Kidney glomerular epithelial cell (primary cell): ENCODE results near the gene CLDN14.
A peak's percentile ranks its signal among the peaks of the same experiment; 100 is the strongest.
"Not testable (repeated sequence)": the region's sequence is repeated elsewhere in the genome, so short reads cannot be mapped to it uniquely, and the experiment has no call there.

Source experiments
- DNase-seq: peaks from one replicate; lab custom pipeline; 2025; lab: John Stamatoyannopoulos, UW

CLDN14 gene

GRCh38 chr21:36501589-36501892, 21.6 kb upstream of the CLDN14 start:
- no peak for DNase-seq

GRCh38 chr21:36499578-36500471, 19.9 kb upstream of the CLDN14 start:
- no peak for DNase-seq

- DNase-seq, result no peak
Observed at GRCh38 chr21:36494557-36494956, 14.6 kb upstream of the CLDN14 start.

- no peak for DNase-seq
Observed at GRCh38 chr21:36491209-36491910, 11.4 kb upstream of the CLDN14 start.

GRCh38 chr21:36489776-36490165, 9.8 kb upstream of the CLDN14 start:
- no peak for DNase-seq

GRCh38 chr21:36489103-36489775, 9.3 kb upstream of the CLDN14 start:
- DNase-seq, result no peak

GRCh38 chr21:36487641-36488307, 7.9 kb upstream of the CLDN14 start:
- DNase-seq, result no peak

- no peak for DNase-seq
Observed at GRCh38 chr21:36486246-36486645, 6.3 kb upstream of the CLDN14 start.

GRCh38 chr21:36485476-36485875, 5.6 kb upstream of the CLDN14 start:
- no peak for DNase-seq

GRCh38 chr21:36483095-36483494, 3.2 kb upstream of the CLDN14 start:
- no peak for DNase-seq

- DNase-seq, result no peak
Observed at GRCh38 chr21:36482673-36483072, 2.8 kb upstream of the CLDN14 start.

- no peak for DNase-seq
Observed at GRCh38 chr21:36482181-36482580, 2.3 kb upstream of the CLDN14 start.

- DNase-seq, result no peak
Observed at GRCh38 chr21:36481639-36482038, 1.7 kb upstream of the CLDN14 start.

- no peak for DNase-seq
Observed at GRCh38 chr21:36480618-36481017, 696 bp upstream of the CLDN14 start.

GRCh38 chr21:36478941-36479340, 981 bp downstream of the CLDN14 start:
- DNase-seq, result no peak

GRCh38 chr21:36478207-36478701, 1.7 kb downstream of the CLDN14 start:
- peak; percentile 73 for DNase-seq

GRCh38 chr21:36477559-36477958, 2.4 kb downstream of the CLDN14 start:
- no peak for DNase-seq

- DNase-seq, result no peak
Observed at GRCh38 chr21:36477001-36477400, 2.9 kb downstream of the CLDN14 start.

GRCh38 chr21:36476541-36476940, 3.4 kb downstream of the CLDN14 start:
- DNase-seq, result not testable (repeated sequence)

- DNase-seq, result no peak
Observed at GRCh38 chr21:36474591-36474990, 5.3 kb downstream of the CLDN14 start.

- no peak for DNase-seq
Observed at GRCh38 chr21:36473203-36473602, 6.7 kb downstream of the CLDN14 start.

- no peak for DNase-seq
Observed at GRCh38 chr21:36472377-36472776, 7.5 kb downstream of the CLDN14 start.
